HEK293T (cell line): ENCODE data around the gene SCGB1C1.
"Not testable (repeated sequence)": the region's sequence is repeated elsewhere in the genome, so short reads cannot be mapped to it uniquely, and the experiment has no call there.

Experiments
- CTCF ChIA-PET: fragments of 350-600 bp; formaldehyde crosslinking; extraction: SDS; loops from one replicate; lab custom pipeline; 2021; ENCODE audit warnings: antibody characterized with exemption, inconsistent platforms; lab: Yijun Ruan, JAX
- POLR2A ChIA-PET: fragments of 350-600 bp; formaldehyde crosslinking; extraction: SDS; loops from one replicate; lab custom pipeline; 2020; ENCODE audit warnings: antibody characterized with exemption, inconsistent platforms; lab: Yijun Ruan, JAX
- DNase-seq: peaks from one replicate; pipeline ENCODE4 v3.0.0; 2012; ENCODE audit warnings: mixed read lengths; ENCODE audit errors: extremely low spot score
- ARNT ChIP-seq: fragments of 450-650 bp; IDR thresholded peaks from 2 replicates; pipeline ENCODE4 v1.6.1; 2017; ENCODE audit warnings: mild to moderate bottlenecking
- BHLHE40 ChIP-seq: fragments of 450-650 bp; IDR thresholded peaks from 2 replicates; pipeline ENCODE4 v1.6.1; 2016; ENCODE audit warnings: mild to moderate bottlenecking, moderate library complexity, borderline replicate concordance
- CTBP1 ChIP-seq: fragments of 450-650 bp; IDR thresholded peaks from 2 replicates; pipeline ENCODE4 v1.6.1; 2016; ENCODE audit warnings: borderline replicate concordance
- ELF4 ChIP-seq: fragments of 450-650 bp; IDR thresholded peaks from 2 replicates; pipeline ENCODE4 v1.6.1; 2017; ENCODE audit warnings: antibody characterized with exemption
- FOXA1 ChIP-seq: fragments of 450-650 bp; IDR thresholded peaks from 2 replicates; pipeline ENCODE4 v1.6.1; 2016; ENCODE audit warnings: mild to moderate bottlenecking
- FOXK2 ChIP-seq: fragments of 450-650 bp; IDR thresholded peaks from 2 replicates; pipeline ENCODE4 v1.6.1; 2016; ENCODE audit warnings: mild to moderate bottlenecking
- FOXM1 ChIP-seq: fragments of 450-650 bp; IDR thresholded peaks from 2 replicates; pipeline ENCODE4 v1.6.1; 2017; ENCODE audit warnings: mild to moderate bottlenecking, borderline replicate concordance
- HDGF ChIP-seq: fragments of 450-650 bp; IDR thresholded peaks from 2 replicates; pipeline ENCODE4 v1.6.1; 2017; ENCODE audit warnings: antibody characterized with exemption, borderline replicate concordance
- L3MBTL2 ChIP-seq: fragments of 450-650 bp; conservative IDR thresholded peaks from 2 replicates; pipeline ENCODE4 v1.6.1; 2016; ENCODE audit warnings: mild to moderate bottlenecking
- LEF1 ChIP-seq: fragments of 450-650 bp; IDR thresholded peaks from 2 replicates; pipeline ENCODE4 v1.6.1; 2017; ENCODE audit warnings: mild to moderate bottlenecking, borderline replicate concordance
- NFRKB ChIP-seq: fragments of 450-650 bp; IDR thresholded peaks from 2 replicates; pipeline ENCODE4 v1.6.1; 2016; ENCODE audit warnings: mild to moderate bottlenecking, moderate library complexity
- PKNOX1 ChIP-seq: fragments of 450-650 bp; IDR thresholded peaks from 2 replicates; pipeline ENCODE4 v1.6.1; 2016
- SP1 ChIP-seq: fragments of 450-650 bp; IDR thresholded peaks from 2 replicates; pipeline ENCODE4 v1.6.1; 2017
- SUZ12 ChIP-seq: fragments of 450-650 bp; IDR thresholded peaks from 2 replicates; pipeline ENCODE4 v1.6.1; 2016; ENCODE audit warnings: mild to moderate bottlenecking
- TARDBP ChIP-seq: fragments of 450-650 bp; IDR thresholded peaks from 2 replicates; pipeline ENCODE4 v1.6.1; 2016
- ZNF384 ChIP-seq: fragments of 450-650 bp; IDR thresholded peaks from 2 replicates; pipeline ENCODE4 v1.6.1; 2016

The SCGB1C1 gene

GRCh38 chr11:217704-218103 is 24.8 kb downstream of the SCGB1C1 start:
- POLR2A ChIA-PET, result no interaction called here
- DNase-seq, result no peak
- TF ChIP-seq ELF4, result no peak
- no peak for TF ChIP-seq ARNT
- no peak for TF ChIP-seq TARDBP
- no peak for TF ChIP-seq FOXA1
- TF ChIP-seq LEF1, result no peak
- no peak for TF ChIP-seq PKNOX1
- no peak for TF ChIP-seq SUZ12
- no peak for TF ChIP-seq L3MBTL2
- TF ChIP-seq FOXK2, result no peak
- CTCF ChIA-PET, result no interaction called here

GRCh38 chr11:218815-219593 is 26.1 kb downstream of the SCGB1C1 start:
- ChIA-PET CTCF (no interaction called here), POLR2A (interaction anchor here (0.6 kb wide), 1 partner anchor 12 kb away, joined by 4 read pairs; the partner anchor contains the start of genes BET1L and RIC8A)
- TF ChIP-seq L3MBTL2, result no peak
- DNase-seq, result no peak

GRCh38 chr11:220641-221215 is 27.9 kb downstream of the SCGB1C1 start:
- DNase-seq, result not testable (repeated sequence)
- ChIA-PET POLR2A (interaction anchor here (2.9 kb wide), 1 partner anchor 14 kb away, joined by 13 read pairs; the partner anchor contains the start of genes BET1L and RIC8A), CTCF (interaction anchor here (0.7 kb wide), 1 partner anchor 472 kb away, joined by 3 read pairs; no protein-coding TSS in a partner anchor)

GRCh38 chr11:221539-221938 is 28.7 kb downstream of the SCGB1C1 start:
- ChIA-PET POLR2A (interaction anchor here (2.9 kb wide), 1 partner anchor 14 kb away, joined by 13 read pairs; the partner anchor contains the start of genes BET1L and RIC8A), CTCF (interaction anchor here (0.7 kb wide), 1 partner anchor 472 kb away, joined by 3 read pairs; no protein-coding TSS in a partner anchor)
- TF ChIP-seq BHLHE40, result no peak
- TF ChIP-seq FOXM1, result no peak
- no peak for TF ChIP-seq HDGF
- no peak for TF ChIP-seq TARDBP
- no peak for TF ChIP-seq PKNOX1
- no peak for TF ChIP-seq ELF4
- no peak for DNase-seq

GRCh38 chr11:221998-222789 is 29.3 kb downstream of the SCGB1C1 start:
- no peak for TF ChIP-seq FOXA1
- TF ChIP-seq L3MBTL2, result no peak
- TF ChIP-seq PKNOX1, result no peak
- no peak for TF ChIP-seq TARDBP
- TF ChIP-seq BHLHE40, result no peak
- no peak for TF ChIP-seq HDGF
- ChIA-PET CTCF (no interaction called here), POLR2A (interaction anchor here (2.9 kb wide), 1 partner anchor 15 kb away, joined by 13 read pairs; the partner anchor contains the start of genes BET1L and RIC8A)
- DNase-seq, result no peak

- DNase-seq, result no peak
- POLR2A ChIA-PET, result interaction anchor here (1.3 to 2.9 kb wide), 2 partner anchors 8 to 16 kb away, joined by 3 to 13 read pairs; partner anchors contain the start of genes BET1L and RIC8A
- TF ChIP-seq BHLHE40 (no peak), PKNOX1 (no peak), TARDBP (no peak), ARNT (no peak), FOXK2 (no peak), HDGF (no peak), L3MBTL2 (no peak), SUZ12 (no peak), CTBP1 (no peak), NFRKB (no peak), ZNF384 (no peak), LEF1 (no peak), FOXA1 (no peak), SP1 (no peak), FOXM1 (no peak), ELF4 (no peak)
- CTCF ChIA-PET, result no interaction called here
Observed at GRCh38 chr11:223026-223789, 30.3 kb downstream of the SCGB1C1 start.
